HEK293T (cell line): ENCODE results near the gene SNX14.

Experiments used
- ARNT ChIP-seq: fragments of 450-650 bp; IDR thresholded peaks from 2 replicates; pipeline ENCODE4 v1.6.1; 2017; ENCODE audit warnings: mild to moderate bottlenecking
- BHLHE40 ChIP-seq: fragments of 450-650 bp; IDR thresholded peaks from 2 replicates; pipeline ENCODE4 v1.6.1; 2016; ENCODE audit warnings: mild to moderate bottlenecking, moderate library complexity, borderline replicate concordance
- ELF4 ChIP-seq: fragments of 450-650 bp; IDR thresholded peaks from 2 replicates; pipeline ENCODE4 v1.6.1; 2017; ENCODE audit warnings: antibody characterized with exemption
- FOXA1 ChIP-seq: fragments of 450-650 bp; IDR thresholded peaks from 2 replicates; pipeline ENCODE4 v1.6.1; 2016; ENCODE audit warnings: mild to moderate bottlenecking
- FOXK2 ChIP-seq: fragments of 450-650 bp; IDR thresholded peaks from 2 replicates; pipeline ENCODE4 v1.6.1; 2016; ENCODE audit warnings: mild to moderate bottlenecking
- FOXM1 ChIP-seq: fragments of 450-650 bp; IDR thresholded peaks from 2 replicates; pipeline ENCODE4 v1.6.1; 2017; ENCODE audit warnings: mild to moderate bottlenecking, borderline replicate concordance
- L3MBTL2 ChIP-seq: fragments of 450-650 bp; conservative IDR thresholded peaks from 2 replicates; pipeline ENCODE4 v1.6.1; 2016; ENCODE audit warnings: mild to moderate bottlenecking
- LEF1 ChIP-seq: fragments of 450-650 bp; IDR thresholded peaks from 2 replicates; pipeline ENCODE4 v1.6.1; 2017; ENCODE audit warnings: mild to moderate bottlenecking, borderline replicate concordance
- NFRKB ChIP-seq: fragments of 450-650 bp; IDR thresholded peaks from 2 replicates; pipeline ENCODE4 v1.6.1; 2016; ENCODE audit warnings: mild to moderate bottlenecking, moderate library complexity
- SP1 ChIP-seq: fragments of 450-650 bp; IDR thresholded peaks from 2 replicates; pipeline ENCODE4 v1.6.1; 2017
- TARDBP ChIP-seq: fragments of 450-650 bp; IDR thresholded peaks from 2 replicates; pipeline ENCODE4 v1.6.1; 2016
- ZNF384 ChIP-seq: fragments of 450-650 bp; IDR thresholded peaks from 2 replicates; pipeline ENCODE4 v1.6.1; 2016
- TF ChIP-seq, protein P1 (sequence below): fragments of 450-650 bp; IDR thresholded peaks from 2 replicates; pipeline ENCODE4 v1.6.1; 2016

DNA sequence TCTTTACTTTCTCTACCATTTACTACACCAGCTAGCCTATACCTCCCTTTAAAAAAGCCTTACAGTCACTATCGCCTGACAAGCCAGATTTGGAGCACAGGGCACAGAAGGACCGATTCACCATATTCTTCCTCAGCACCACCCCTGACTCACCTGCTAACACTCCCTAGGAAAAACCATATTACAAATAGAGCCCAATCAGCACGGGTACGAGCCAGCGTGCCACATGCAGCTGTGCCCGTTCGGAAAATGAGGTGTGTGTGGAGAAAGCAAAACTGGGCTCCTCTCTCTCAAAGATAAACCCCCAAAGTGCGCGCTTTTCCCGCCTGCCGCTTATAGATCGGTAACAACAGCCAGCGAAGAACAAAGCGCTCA is 47.9 kb upstream of the SNX14 start:
- TF ChIP-seq FOXM1: no peak
- TF ChIP-seq BHLHE40: no peak
- TF ChIP-seq, protein P1, sequence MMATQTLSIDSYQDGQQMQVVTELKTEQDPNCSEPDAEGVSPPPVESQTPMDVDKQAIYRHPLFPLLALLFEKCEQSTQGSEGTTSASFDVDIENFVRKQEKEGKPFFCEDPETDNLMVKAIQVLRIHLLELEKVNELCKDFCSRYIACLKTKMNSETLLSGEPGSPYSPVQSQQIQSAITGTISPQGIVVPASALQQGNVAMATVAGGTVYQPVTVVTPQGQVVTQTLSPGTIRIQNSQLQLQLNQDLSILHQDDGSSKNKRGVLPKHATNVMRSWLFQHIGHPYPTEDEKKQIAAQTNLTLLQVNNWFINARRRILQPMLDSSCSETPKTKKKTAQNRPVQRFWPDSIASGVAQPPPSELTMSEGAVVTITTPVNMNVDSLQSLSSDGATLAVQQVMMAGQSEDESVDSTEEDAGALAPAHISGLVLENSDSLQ: no peak
- TF ChIP-seq TARDBP: no peak
- TF ChIP-seq L3MBTL2: no peak
- no peak for TF ChIP-seq FOXK2
- TF ChIP-seq LEF1: no peak
- TF ChIP-seq SP1: no peak
- TF ChIP-seq ELF4: no peak
- TF ChIP-seq FOXA1: no peak
- TF ChIP-seq NFRKB: no peak
- TF ChIP-seq ZNF384: no peak
- TF ChIP-seq ARNT: no peak
